Measurements from ENCODE around the gene OR4F15.

Gene OR4F15

DNA sequence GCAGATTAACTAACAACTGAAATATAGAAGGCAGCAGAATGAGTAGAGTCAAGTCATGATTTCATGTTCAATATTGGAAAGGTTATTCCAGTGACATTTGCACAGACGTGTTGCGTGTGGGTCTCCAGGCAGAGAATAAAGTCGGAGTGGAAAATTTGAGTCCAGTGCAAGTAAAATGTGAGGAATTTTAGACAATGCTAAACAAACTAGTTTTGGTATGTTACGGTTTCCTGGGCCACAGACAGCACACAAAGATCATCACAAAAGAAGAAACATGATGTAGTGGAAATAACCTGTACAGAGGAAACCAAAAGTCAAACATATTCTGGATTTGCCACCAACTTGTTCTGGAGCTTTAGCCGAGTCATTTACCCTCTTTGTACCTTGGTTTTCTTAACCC, 8.3 kb upstream of the OR4F15 start:
- DNase-seq (ENCODE audit: low read depth in 2 of 2) = no peak

DNA sequence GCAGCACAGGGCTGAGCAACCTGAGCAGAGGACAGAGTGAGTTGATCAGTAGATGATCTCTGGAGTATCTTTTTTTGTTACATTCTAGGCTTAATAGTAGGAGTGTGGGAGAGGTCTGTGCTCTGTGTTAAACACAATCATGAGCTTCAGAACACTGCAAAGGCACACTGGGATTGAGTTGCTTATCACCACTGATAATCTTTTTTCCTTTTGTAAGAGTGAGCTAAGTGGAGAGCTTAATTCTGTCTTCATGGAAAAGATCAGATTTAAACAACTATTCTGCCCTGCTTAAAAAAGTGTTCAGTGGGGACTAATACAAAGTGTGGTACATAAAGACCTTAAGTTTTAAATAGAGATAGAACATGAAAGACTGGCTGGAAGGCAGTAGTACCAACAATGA, 7.6 kb upstream of the OR4F15 start:
- no peak for DNase-seq (ENCODE audit: low read depth in 2 of 2)

GRCh38 chr15:101804941-101805340, 7.1 kb upstream of the OR4F15 start:
- no peak for DNase-seq (ENCODE audit: low read depth in 2 of 2)

DNA sequence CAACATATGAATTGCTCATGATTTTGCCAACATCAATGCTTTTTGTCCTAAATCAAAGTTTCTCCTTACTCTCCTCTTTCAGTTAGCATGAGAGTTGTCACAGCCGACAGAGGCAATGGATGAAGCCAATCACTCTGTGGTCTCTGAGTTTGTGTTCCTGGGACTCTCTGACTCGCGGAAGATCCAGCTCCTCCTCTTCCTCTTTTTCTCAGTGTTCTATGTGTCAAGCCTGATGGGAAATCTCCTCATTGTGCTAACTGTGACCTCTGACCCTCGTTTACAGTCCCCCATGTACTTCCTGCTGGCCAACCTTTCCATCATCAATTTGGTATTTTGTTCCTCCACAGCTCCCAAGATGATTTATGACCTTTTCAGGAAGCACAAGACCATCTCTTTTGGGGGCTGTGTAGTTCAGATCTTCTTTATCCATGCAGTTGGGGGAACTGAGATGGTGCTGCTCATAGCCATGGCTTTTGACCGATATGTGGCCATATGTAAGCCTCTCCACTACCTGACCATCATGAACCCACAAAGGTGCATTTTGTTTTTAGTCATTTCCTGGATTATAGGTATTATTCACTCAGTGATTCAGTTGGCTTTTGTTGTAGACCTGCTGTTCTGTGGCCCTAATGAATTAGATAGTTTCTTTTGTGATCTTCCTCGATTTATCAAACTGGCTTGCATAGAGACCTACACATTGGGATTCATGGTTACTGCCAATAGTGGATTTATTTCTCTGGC, 6.2 kb upstream of the OR4F15 start:
- DNase-seq (ENCODE audit: low read depth in 2 of 2) = no peak

GRCh38 chr15:101807345-101807945, 4.6 kb upstream of the OR4F15 start:
- no peak for DNase-seq (ENCODE audit: low read depth in 2 of 2)

DNA sequence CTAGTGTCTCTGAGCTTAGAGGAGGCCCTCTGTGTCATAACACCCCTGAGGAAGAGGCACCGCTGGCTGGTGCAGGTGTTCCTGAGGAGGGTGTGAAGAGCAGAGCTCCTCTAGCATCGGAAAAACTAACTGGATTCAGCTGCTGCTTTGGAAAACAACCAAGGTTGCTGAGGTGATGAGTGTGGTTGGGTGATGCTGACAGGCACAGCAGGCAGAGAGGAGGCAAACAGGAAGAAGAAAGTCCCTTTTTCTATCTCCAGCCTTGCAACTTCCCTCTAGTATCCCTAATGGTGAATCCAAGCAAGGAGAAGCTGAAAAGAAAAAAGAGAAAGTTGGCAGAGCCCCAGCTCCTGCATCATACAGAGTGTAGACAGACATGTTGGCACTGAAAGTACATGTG, 3.8 kb upstream of the OR4F15 start:
- DNase-seq (ENCODE audit: low read depth in 2 of 2) = no peak

DNA sequence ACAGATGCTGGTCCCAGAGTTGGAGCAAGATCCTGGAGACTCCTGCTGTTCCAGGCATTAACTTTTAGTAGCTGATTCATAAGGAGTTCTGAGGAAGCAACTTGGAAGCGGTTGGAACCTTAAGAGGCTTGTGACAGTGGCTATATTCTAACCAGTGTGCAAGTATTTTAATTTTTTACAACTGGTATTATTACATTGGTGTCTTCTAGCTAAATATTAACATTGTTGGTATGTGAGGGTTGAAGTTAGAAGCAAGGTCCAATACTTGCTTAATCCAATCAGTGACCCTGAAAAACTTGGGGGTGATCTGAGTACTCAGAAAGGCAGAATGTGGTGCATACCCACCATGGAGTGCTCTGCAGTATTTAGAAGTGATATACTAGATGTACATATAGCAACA, 1.5 kb upstream of the OR4F15 start:
- no peak for DNase-seq (ENCODE audit: low read depth in 2 of 2)

DNA sequence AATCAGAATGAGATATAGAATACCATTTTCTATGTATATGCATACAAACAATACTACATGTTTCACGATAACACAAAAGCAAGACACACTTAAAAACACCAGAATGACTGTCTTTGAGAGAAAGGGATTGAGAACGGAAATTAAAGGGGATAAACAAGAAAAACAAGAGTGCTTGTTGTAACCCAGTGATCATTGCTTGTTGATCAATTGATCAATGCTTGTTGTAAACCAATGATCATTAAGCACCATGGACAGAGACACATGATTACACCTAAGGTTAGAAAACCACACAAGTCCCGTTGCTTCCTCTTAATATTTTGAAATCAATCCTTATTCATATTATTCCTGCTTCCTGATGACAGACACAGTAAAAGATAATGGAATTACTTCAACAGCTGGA, 1.1 kb upstream of the OR4F15 start:
- no peak for DNase-seq (ENCODE audit: low read depth in 2 of 2)

DNA sequence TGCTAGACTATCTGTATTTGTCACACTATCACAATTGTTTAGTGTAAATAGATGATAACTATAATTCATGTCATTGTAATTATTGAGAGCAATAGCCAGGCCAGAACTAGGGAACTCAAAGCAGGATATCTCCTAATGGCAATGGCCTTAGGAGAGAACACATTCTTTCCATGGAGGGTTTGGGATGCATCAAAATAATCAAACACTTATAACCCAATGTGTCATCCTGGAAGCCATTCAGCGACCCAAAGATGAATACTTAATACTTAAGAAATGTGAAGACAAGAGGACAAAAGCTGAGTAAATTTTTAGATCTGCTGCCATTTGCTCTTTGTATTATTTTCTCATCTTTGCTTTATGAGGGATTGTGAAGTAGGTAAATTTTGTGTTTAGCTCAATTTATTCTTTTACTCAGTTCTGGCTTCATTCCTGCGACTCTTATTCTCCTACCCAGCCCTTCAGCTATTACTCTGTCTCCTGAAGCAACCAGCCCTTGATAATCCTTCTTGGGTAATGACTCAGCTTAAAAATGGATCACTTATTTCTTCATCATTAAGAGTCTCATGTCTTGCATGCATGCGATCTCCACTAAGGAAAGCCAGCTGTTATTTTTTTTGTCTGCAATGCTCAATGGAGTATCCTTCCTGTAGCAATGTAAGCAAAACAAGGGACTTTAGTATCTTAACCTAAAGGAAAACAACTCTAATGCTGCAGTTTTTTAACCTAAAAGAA, 2.0 kb downstream of the OR4F15 start:
- DNase-seq (ENCODE audit: low read depth in 2 of 2) = no peak

DNA sequence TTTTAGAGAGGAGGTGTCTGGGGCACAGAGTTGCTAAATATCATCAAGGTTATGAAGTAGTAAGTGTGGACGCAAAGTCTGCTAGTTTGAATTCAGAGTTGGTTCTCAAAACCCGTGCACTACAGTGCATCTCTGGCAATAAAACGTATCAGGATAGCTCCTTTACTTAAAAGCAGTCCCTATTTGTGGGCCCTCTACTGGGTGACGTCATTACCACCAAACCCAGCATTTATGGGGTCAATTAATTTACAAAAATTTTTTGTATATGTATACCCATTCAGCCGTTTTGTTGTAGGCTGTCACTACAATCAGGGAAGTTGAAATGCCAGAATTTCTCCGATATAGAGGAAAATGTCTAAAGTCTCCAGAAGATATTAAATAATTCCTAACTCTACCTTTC, 8.8 kb downstream of the OR4F15 start:
- no peak for DNase-seq (ENCODE audit: low read depth in 2 of 2)

GRCh38 chr15:101827257-101827656, 15.3 kb downstream of the OR4F15 start:
- DNase-seq (ENCODE audit: low read depth in 2 of 2) = no peak

DNA sequence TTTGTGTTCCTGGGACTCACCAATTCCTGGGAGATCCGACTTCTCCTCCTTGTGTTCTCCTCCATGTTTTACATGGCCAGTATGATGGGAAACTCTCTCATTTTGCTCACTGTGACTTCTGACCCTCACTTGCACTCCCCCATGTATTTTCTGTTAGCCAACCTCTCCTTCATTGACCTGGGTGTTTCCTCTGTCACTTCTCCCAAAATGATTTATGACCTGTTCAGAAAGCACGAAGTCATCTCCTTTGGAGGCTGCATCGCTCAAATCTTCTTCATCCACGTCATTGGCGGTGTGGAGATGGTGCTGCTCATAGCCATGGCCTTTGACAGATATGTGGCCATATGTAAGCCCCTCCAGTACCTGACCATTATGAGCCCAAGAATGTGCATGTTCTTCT, 16.8 kb downstream of the OR4F15 start:
- no peak for DNase-seq (ENCODE audit: low read depth in 2 of 2)

- DNase-seq (ENCODE audit: low read depth in 2 of 2) = no peak
These were observed 29.7 kb downstream of the OR4F15 start for GRCh38 chr15:101841656-101842055.

- DNase-seq (ENCODE audit: low read depth in 2 of 2) = no peak
These were observed 32.9 kb downstream of the OR4F15 start for GRCh38 chr15:101844916-101845315.

- DNase-seq (ENCODE audit: low read depth in 2 of 2) = no peak
These were observed 40.4 kb downstream of the OR4F15 start for GRCh38 chr15:101852356-101852755.

Data from stimulated activated CD8-positive, alpha-beta memory T cell treated with anti-CD3 and anti-CD28 coated beads, Interleukin-7, amount 100 ng/mL, for 1 hour (primary cell).